GM18519 (cell line): Measurements from ENCODE around the gene DAPK3.
"Not testable (repeated sequence)": the region's sequence is repeated elsewhere in the genome, so short reads cannot be mapped to it uniquely, and the experiment has no call there.

Experiments used
- ATAC-seq: cut with Tn5 transposase; IDR thresholded peaks from one replicate; pipeline ENCODE4 v1.9.1; 2021; ENCODE audit warnings: mild to moderate bottlenecking, moderate library complexity; ENCODE audit not compliant: unreplicated experiment, low FRiP score

Gene DAPK3

GRCh38 chr19:3961007-3961406 is 9.9 kb downstream of the DAPK3 start:
- ATAC-seq, result no peak

GRCh38 chr19:3959766-3960131 is 11.2 kb downstream of the DAPK3 start:
- ATAC-seq, result no peak

GRCh38 chr19:3958836-3959765 is 11.8 kb downstream of the DAPK3 start:
- no peak for ATAC-seq

GRCh38 chr19:3955688-3956087 is 15.2 kb downstream of the DAPK3 start:
- ATAC-seq, result no peak

- not testable (repeated sequence) for ATAC-seq
Measured at GRCh38 chr19:3955276-3955675, 15.6 kb downstream of the DAPK3 start.

- no peak for ATAC-seq
Measured at GRCh38 chr19:3954107-3954506, 16.8 kb downstream of the DAPK3 start.

GRCh38 chr19:3952755-3953276 is 18.1 kb downstream of the DAPK3 start:
- not testable (repeated sequence) for ATAC-seq

- ATAC-seq, result no peak
Measured at GRCh38 chr19:3950871-3951861, 19.7 kb downstream of the DAPK3 start.

- ATAC-seq, result no peak
Measured at GRCh38 chr19:3949997-3950859, 20.7 kb downstream of the DAPK3 start.

GRCh38 chr19:3949294-3949693 is 21.6 kb downstream of the DAPK3 start:
- no peak for ATAC-seq

- not testable (repeated sequence) for ATAC-seq
Measured at GRCh38 chr19:3947316-3947933, 23.5 kb downstream of the DAPK3 start.

- ATAC-seq, result no peak
Measured at GRCh38 chr19:3945838-3946237, 25.1 kb downstream of the DAPK3 start.

- no peak for ATAC-seq
Measured at GRCh38 chr19:3944018-3944721, 26.7 kb downstream of the DAPK3 start.

- ATAC-seq, result no peak
Measured at GRCh38 chr19:3942790-3943409, 28.0 kb downstream of the DAPK3 start.

- not testable (repeated sequence) for ATAC-seq
Measured at GRCh38 chr19:3938300-3938950, 32.5 kb downstream of the DAPK3 start.

GRCh38 chr19:3936506-3937442 is 34.1 kb downstream of the DAPK3 start:
- no peak for ATAC-seq
